H9 (cell line): ENCODE results near the gene CA5A. TPM values are rescaled to one million over a fixed set of nuclear protein-coding genes. Genes with fewer than 3 reads are reported as not detected.

Source experiments
- DNase-seq: peaks from one replicate; pipeline ENCODE4 v3.0.0-alpha.2; 2017
- H2AFZ ChIP-seq: one replicate; pipeline ENCODE4 v1.6.1; 2013; ENCODE audit warnings: mild to moderate bottlenecking, low read length, control low read depth, moderate library complexity
- H2AK5ac ChIP-seq: 2 replicates; pipeline ENCODE4 v1.6.1; 2013; ENCODE audit warnings: low read length, control low read depth, mixed read lengths; ENCODE audit not compliant: insufficient read length
- H2BK120ac ChIP-seq: one replicate; pipeline ENCODE4 v1.6.1; 2013; ENCODE audit warnings: low read depth, mild to moderate bottlenecking, low read length, control low read depth, inconsistent platforms; ENCODE audit not compliant: poor library complexity, severe bottlenecking
- H2BK12ac ChIP-seq: 2 replicates; pipeline ENCODE4 v1.6.1; 2013; ENCODE audit warnings: low read length, control low read depth, mixed read lengths, low read depth; ENCODE audit not compliant: insufficient read length
- H2BK15ac ChIP-seq: 2 replicates; pipeline ENCODE4 v1.6.1; 2013; ENCODE audit warnings: low read depth, low read length, control low read depth
- H2BK20ac ChIP-seq: one replicate; pipeline ENCODE4 v1.6.1; 2013; ENCODE audit warnings: low read depth, mild to moderate bottlenecking, low read length, control low read depth, inconsistent platforms; ENCODE audit not compliant: poor library complexity, severe bottlenecking
- H2BK5ac ChIP-seq: 2 replicates; pipeline ENCODE4 v1.6.1; 2013; ENCODE audit warnings: low read length, control low read depth, mixed read lengths; ENCODE audit not compliant: insufficient read length
- H3K14ac ChIP-seq: 2 replicates; pipeline ENCODE4 v1.6.1; 2013; ENCODE audit warnings: low read length, control low read depth; ENCODE audit not compliant: insufficient read depth
- H3K18ac ChIP-seq: 2 replicates; pipeline ENCODE4 v1.6.1; 2013; ENCODE audit warnings: low read depth, mild to moderate bottlenecking, mixed read lengths, low read length, control low read depth; ENCODE audit not compliant: insufficient read length
- H3K23ac ChIP-seq: 2 replicates; pipeline ENCODE4 v1.6.1; 2013; ENCODE audit warnings: low read length, control low read depth, mixed read lengths, low read depth; ENCODE audit not compliant: insufficient read length
- H3K23me2 ChIP-seq: 2 replicates; pipeline ENCODE4 v1.6.1; 2013; ENCODE audit warnings: low read depth, mild to moderate bottlenecking, mixed read lengths, low read length, control low read depth; ENCODE audit not compliant: insufficient read length, poor library complexity, severe bottlenecking
- H3K27ac ChIP-seq: 2 replicates; pipeline ENCODE4 v1.5.1; 2013; ENCODE audit warnings: low read length, control low read depth, mixed read lengths, low read depth; ENCODE audit not compliant: insufficient read length
- H3K27me3 ChIP-seq: 2 replicates; pipeline ENCODE4 v1.6.1; 2013; ENCODE audit warnings: low read length, control low read depth, inconsistent platforms; ENCODE audit not compliant: insufficient read depth
- H3K4ac ChIP-seq: 2 replicates; pipeline ENCODE4 v1.6.1; 2013; ENCODE audit warnings: low read depth, mild to moderate bottlenecking, control low read depth, inconsistent platforms, low read length, moderate library complexity
- H3K4me1 ChIP-seq: 2 replicates; pipeline ENCODE4 v1.6.1; 2013; ENCODE audit warnings: low read length, control low read depth, inconsistent platforms; ENCODE audit not compliant: insufficient read depth
- H3K4me2 ChIP-seq: 2 replicates; pipeline ENCODE4 v1.6.1; 2013; ENCODE audit warnings: low read length, control low read depth, mixed read lengths; ENCODE audit not compliant: insufficient read length, insufficient read depth
- H3K56ac ChIP-seq: 2 replicates; pipeline ENCODE4 v1.6.1; 2013; ENCODE audit warnings: low read depth, mild to moderate bottlenecking, mixed read lengths, low read length, control low read depth; ENCODE audit not compliant: insufficient read length
- H3K79me1 ChIP-seq: 2 replicates; pipeline ENCODE4 v1.6.1; 2013; ENCODE audit warnings: low read depth, mild to moderate bottlenecking, moderate library complexity, low read length, control low read depth, inconsistent platforms; ENCODE audit not compliant: insufficient read depth, poor library complexity, severe bottlenecking
- H3K79me2 ChIP-seq: 2 replicates; pipeline ENCODE4 v1.6.1; 2013; ENCODE audit warnings: low read length, control low read depth, inconsistent platforms; ENCODE audit not compliant: insufficient read depth
- H3K9ac ChIP-seq: 2 replicates; pipeline ENCODE4 v1.6.1; 2013; ENCODE audit warnings: low read length, control low read depth, mixed read lengths; ENCODE audit not compliant: insufficient read length; ENCODE audit errors: extremely low read depth
- H3K9me3 ChIP-seq: one replicate; pipeline ENCODE4 v1.6.1; 2013; ENCODE audit warnings: low read depth, low read length, inconsistent platforms; ENCODE audit not compliant: control insufficient read depth
- H3T11ph ChIP-seq: one replicate; pipeline ENCODE4 v1.6.1; 2013; ENCODE audit warnings: mild to moderate bottlenecking, low read length, control low read depth, inconsistent platforms
- H4K20me1 ChIP-seq: one replicate; pipeline ENCODE4 v1.6.1; 2013; ENCODE audit not compliant: control insufficient read depth, insufficient read length, insufficient read depth
- H4K5ac ChIP-seq: 2 replicates; pipeline ENCODE4 v1.6.1; 2013; ENCODE audit warnings: low read depth, mild to moderate bottlenecking, mixed read lengths, low read length, control low read depth; ENCODE audit not compliant: insufficient read length
- H4K8ac ChIP-seq: replicated peaks from 2 replicates; pipeline ENCODE4 v1.6.1; 2013; ENCODE audit warnings: low read length, control low read depth, mixed read lengths, low read depth; ENCODE audit not compliant: insufficient read length
- H4K91ac ChIP-seq: 2 replicates; pipeline ENCODE4 v1.6.1; 2013; ENCODE audit warnings: low read depth, mild to moderate bottlenecking, moderate library complexity, mixed read lengths, low read length, control low read depth; ENCODE audit not compliant: insufficient read length
- H3K27ac Mint-ChIP-seq, 3 experiments: 2 replicates in 2 of 3; 3 replicates in 1 of 3; pipeline ENCODE4 v1.8.0; 2020 to 2021; ENCODE audit warnings: mixed read lengths in 3 of 3, mild to moderate bottlenecking in 1 of 3, moderate library complexity in 1 of 3
- H3K27me3 Mint-ChIP-seq: 2 replicates; pipeline ENCODE4 v1.8.0; 2021; ENCODE audit warnings: low read depth, mild to moderate bottlenecking, moderate library complexity, mixed read lengths
- H3K36me3 Mint-ChIP-seq, 3 experiments: 2 replicates in 2 of 3; 3 replicates in 1 of 3; pipeline ENCODE4 v1.8.0; 2020 to 2021; ENCODE audit warnings: low read depth in 3 of 3, mixed read lengths in 3 of 3; ENCODE audit not compliant: insufficient read depth in 1 of 3
- H3K4me1 Mint-ChIP-seq, 2 experiments: 2 replicates each; pipeline ENCODE4 v1.8.0; 2020; ENCODE audit warnings: mixed read lengths in 2 of 2
- H3K4me3 Mint-ChIP-seq, 2 experiments: 2 replicates in 1 of 2; 3 replicates in 1 of 2; pipeline ENCODE4 v1.8.0; 2020 to 2021; ENCODE audit warnings: mild to moderate bottlenecking in 2 of 2, mixed read lengths in 2 of 2, moderate library complexity in 1 of 2
- H3K9me3 Mint-ChIP-seq, 2 experiments: 2 replicates in 1 of 2; 3 replicates in 1 of 2; pipeline ENCODE4 v1.8.0; 2020; ENCODE audit warnings: mild to moderate bottlenecking in 2 of 2, mixed read lengths in 2 of 2, moderate library complexity in 1 of 2
- CTCF ChIP-seq: fragments of 200-600 bp; sonication (generic); conservative IDR thresholded peaks from 3 replicates; pipeline ENCODE4 v1.8.0; 2021; ENCODE audit warnings: antibody characterized with exemption, mild to moderate bottlenecking
- WGBS: extraction: QIAGEN DNeasy Blood & Tissue Kit; methylation state at CpG from one replicate; pipeline ENCODE4 v1.1.7; 2013; ENCODE audit warnings: missing lambda C conversion rate, low lambda C conversion rate, mixed read lengths; ENCODE audit not compliant: insufficient read length; ENCODE audit errors: extremely low coverage; 5-methylcytosine and 5-hydroxymethylcytosine counted together
- total RNA-seq: library from RNA; stranded (reverse); gene quantifications from 2 replicates; pipeline ENCODE4 v1.2.1, GENCODE V29; 2021

The CA5A gene
- total RNA-seq, 1 experiment from 2014 or later: not detected

- no peaks in the 10 kb centered on the region for H3K9me3 Mint-ChIP-seq
- H3K4me1 Mint-ChIP-seq: peaks cover 14 to 22% of the 10 kb centered on the region in 2 experiments
- no peak overlapping the region for H2AK5ac ChIP-seq
- H3K4me1 ChIP-seq: no peaks in the 10 kb centered on the region
- no peak overlapping the region for H3K18ac ChIP-seq
- no peaks in the 10 kb centered on the region for H3K23me2 ChIP-seq
- no peak overlapping the region for H2BK5ac ChIP-seq
- no CpG with 5 or more reads among the region's 17 CpGs for WGBS
- no peak for TF ChIP-seq CTCF
- H3K27me3 ChIP-seq: no peaks in the 10 kb centered on the region
- H2BK12ac ChIP-seq: no peak overlapping the region
- no peak overlapping the region for H4K8ac ChIP-seq
- no peak overlapping the region for H3K4me2 ChIP-seq
- H4K91ac ChIP-seq: no peak overlapping the region
- H3K27ac ChIP-seq: no peak overlapping the region
- no peak overlapping the region for H3K4ac ChIP-seq
- no peak overlapping the region for H2BK15ac ChIP-seq
- H3K14ac ChIP-seq: no peak overlapping the region; the same call in 1 of the 2 replicates
- H2BK20ac ChIP-seq: no peak overlapping the region
- H3K79me1 ChIP-seq: peaks cover 4% of the 10 kb centered on the region
- peaks cover 8 to 67% (median 32%) of the 10 kb centered on the region in 3 experiments; a peak in 6 of 7 replicates for H3K36me3 Mint-ChIP-seq
- H3T11ph ChIP-seq: no peak overlapping the region
- no peak overlapping the region for H2AFZ ChIP-seq
- H4K5ac ChIP-seq: no peak overlapping the region
- H3K56ac ChIP-seq: no peak overlapping the region
- H3K23ac ChIP-seq: no peak overlapping the region
- H3K4me3 Mint-ChIP-seq: no peak overlapping the region
- H3K9me3 ChIP-seq: no peaks in the 10 kb centered on the region
- H4K20me1 ChIP-seq: no peaks in the 10 kb centered on the region
- DNase-seq: no peak
- H3K9ac ChIP-seq: no peak overlapping the region
- no peaks in the 10 kb centered on the region; the same call in 1 of the 2 replicates for H3K79me2 ChIP-seq
- H2BK120ac ChIP-seq: no peak overlapping the region
- H3K27me3 Mint-ChIP-seq: no peaks in the 10 kb centered on the region
- H3K27ac Mint-ChIP-seq: peak overlapping the region in 1 of 3 experiments; percentile 61; a peak in 2 of 7 replicates
These were observed 92.6 kb downstream of the CA5A start for GRCh38 chr16:87843678-87844105.
